Fibroblast of pulmonary artery (primary cell): ENCODE results near the gene BCKDHB.
A peak's percentile ranks its signal among the peaks of the same experiment; 100 is the strongest.

ENCODE experiments used
- DNase-seq: peaks from one replicate; pipeline ENCODE4 v3.0.0-alpha.2; 2010; ENCODE audit warnings: low read depth
- H3K4me3 ChIP-seq: replicated peaks from 2 replicates; pipeline ENCODE4 v1.5.1; 2011; ENCODE audit warnings: low read depth, mild to moderate bottlenecking, control low read depth, low read length, moderate library complexity
- CTCF ChIP-seq: IDR thresholded peaks from 2 replicates; pipeline ENCODE4 v1.5.1; 2011; ENCODE audit warnings: mild to moderate bottlenecking, control low read depth, low read length, inconsistent platforms; ENCODE audit errors: missing control alignments

The BCKDHB gene

GRCh38 chr6:80329496-80329895, 223.0 kb downstream of the BCKDHB start:
- no peak for TF ChIP-seq CTCF
- DNase-seq, result no peak
- H3K4me3 ChIP-seq, result no peak overlapping the region

- TF ChIP-seq CTCF, result no peak
- no peak overlapping the region for H3K4me3 ChIP-seq
- DNase-seq, result no peak
These were observed 224.5 kb downstream of the BCKDHB start for GRCh38 chr6:80330961-80331360.

GRCh38 chr6:80331522-80331921, 225.1 kb downstream of the BCKDHB start:
- no peak overlapping the region for H3K4me3 ChIP-seq
- DNase-seq, result no peak
- no peak for TF ChIP-seq CTCF

GRCh38 chr6:80331974-80332373, 225.5 kb downstream of the BCKDHB start:
- TF ChIP-seq CTCF, result no peak

GRCh38 chr6:80333342-80333741, 226.9 kb downstream of the BCKDHB start:
- DNase-seq, result no peak
- no peak overlapping the region for H3K4me3 ChIP-seq
- TF ChIP-seq CTCF, result no peak

More at GRCh38 chr6:80331974-80332373, 225.5 kb downstream of the BCKDHB start:
- no peak overlapping the region for H3K4me3 ChIP-seq
- no peak for DNase-seq

GRCh38 chr6:80335121-80335531, 228.7 kb downstream of the BCKDHB start:
- DNase-seq, result peak; percentile 33
- TF ChIP-seq CTCF, result no peak
- peak overlapping the region; percentile 50 for H3K4me3 ChIP-seq

- TF ChIP-seq CTCF, result no peak
- no peak overlapping the region for H3K4me3 ChIP-seq
- no peak for DNase-seq
These were observed 230.4 kb downstream of the BCKDHB start for GRCh38 chr6:80336911-80337310.
